K562 (cell line): ENCODE results near the gene RFX3. TPM values are rescaled to one million over a fixed set of nuclear protein-coding genes. Genes with fewer than 3 reads are reported as not detected.

Experiments
- ATAC-seq: fragments of 200-7000 bp; cut with Tn5 transposase; 3 replicates; pipeline ENCODE4 v1.9.1; 2020; ENCODE audit warnings: moderate library complexity
- BruUV-seq: library from RNA; stranded (reverse); fragments of 400-500 nt; replicated peaks from 2 replicates; lab custom pipeline; 2021; lab: Mats Ljungman, UMichigan
- CTCF ChIA-PET: fragments of 300-600 bp; formaldehyde crosslinking; extraction: SDS; loops from one replicate; lab custom pipeline; 2021; ENCODE audit warnings: low intra/inter-chr PET ratio; lab: Yijun Ruan, JAX
- POLR2A ChIA-PET: fragments of 300-600, 350-650 bp; sonication (Branson Sonifier 250); formaldehyde crosslinking; extraction: SDS; loops from one replicate; lab custom pipeline; 2021; ENCODE audit warnings: antibody characterized with exemption, inconsistent platforms; lab: Yijun Ruan, JAX
- DNase-seq, 4 experiments: peaks; one replicate each; pipeline versions ENCODE4 v3.0.0 to v3.0.0-alpha.2; 2011 to 2018; ENCODE audit warnings: low spot score in 3 of 4, mixed read lengths in 3 of 4; ENCODE audit errors: extremely low read depth in 1 of 4
- FAIRE-seq: peaks from 2 replicates; lab custom pipeline; 2011; peaks lifted over from hg19 to GRCh38; lab: Jason Lieb, UNC
- H2AFZ ChIP-seq: 2 replicates; pipeline ENCODE4 v1.6.0; 2011; ENCODE audit warnings: low read depth, low read length, control low read depth, inconsistent platforms
- H3K27ac ChIP-seq: fragments of 200-600 bp; 3 replicates; pipeline ENCODE4 v1.8.0; 2011; ENCODE audit warnings: low read depth, mild to moderate bottlenecking, control low read depth, inconsistent platforms, low read length, moderate library complexity, mixed read lengths; ENCODE audit errors: extremely low read depth
- H3K27me3 ChIP-seq, 2 experiments: fragments of 300-600 bp in 1 of 2; 2 replicates in 1 of 2; 3 replicates in 1 of 2; pipeline versions ENCODE4 v1.6.0 to v1.8.0; 2011; ENCODE audit warnings: inconsistent platforms in 2 of 2, low read length in 2 of 2, mild to moderate bottlenecking in 1 of 2, mixed read lengths in 1 of 2, moderate library complexity in 1 of 2; ENCODE audit not compliant: control insufficient read depth in 2 of 2, insufficient read depth in 2 of 2
- H3K36me3 ChIP-seq: fragments of 300-600 bp; 3 replicates; pipeline ENCODE4 v1.8.0; 2011; ENCODE audit warnings: mild to moderate bottlenecking, low read length, inconsistent platforms; ENCODE audit not compliant: control insufficient read depth, insufficient read depth
- H3K4me1 ChIP-seq, 2 experiments: fragments of 200-600 bp in 1 of 2; replicated peaks in 1 of 2; 2 replicates in 1 of 2; 3 replicates in 1 of 2; pipeline versions ENCODE4 v1.5.1 to v1.8.0; 2011; ENCODE audit warnings: inconsistent platforms in 2 of 2, low read length in 2 of 2, mild to moderate bottlenecking in 1 of 2, mixed read lengths in 1 of 2, moderate library complexity in 1 of 2; ENCODE audit not compliant: control insufficient read depth in 2 of 2, insufficient read depth in 2 of 2
- H3K4me2 ChIP-seq: 2 replicates; pipeline ENCODE4 v1.6.1; 2011; ENCODE audit warnings: low read length, control low read depth, inconsistent platforms, mixed read lengths; ENCODE audit not compliant: insufficient read depth
- H3K4me3 ChIP-seq: fragments of 200-600 bp; sonication (generic), shearing (Covaris generic); 2 replicates; pipeline ENCODE4 v1.5.1; 2016; ENCODE audit warnings: control low read depth, inconsistent platforms
- H3K79me2 ChIP-seq: fragments of 200-600 bp; 3 replicates; pipeline ENCODE4 v1.8.0; 2011; ENCODE audit warnings: low read length, inconsistent platforms; ENCODE audit not compliant: control insufficient read depth, insufficient read depth
- H3K9ac ChIP-seq, 2 experiments: 2 replicates each; pipeline versions ENCODE4 v1.6.0 to v1.6.1; 2011; ENCODE audit warnings: low read depth in 2 of 2, low read length in 2 of 2, control low read depth in 1 of 2, inconsistent platforms in 1 of 2, mild to moderate bottlenecking in 1 of 2, mixed read lengths in 1 of 2; ENCODE audit not compliant: insufficient read depth in 1 of 2
- H3K9me1 ChIP-seq: one replicate; pipeline ENCODE4 v1.6.0; 2011; ENCODE audit warnings: inconsistent platforms, mild to moderate bottlenecking, low read length, moderate library complexity; ENCODE audit not compliant: control insufficient read depth, insufficient read depth
- H3K9me3 ChIP-seq: replicated peaks from 2 replicates; pipeline ENCODE4 v1.5.1; 2011; ENCODE audit warnings: low read depth, low read length, inconsistent platforms; ENCODE audit not compliant: control insufficient read depth, insufficient read depth
- H4K20me1 ChIP-seq: replicated peaks from 2 replicates; pipeline ENCODE4 v1.6.1; 2011; ENCODE audit warnings: low read length, inconsistent platforms, mixed read lengths; ENCODE audit not compliant: control insufficient read depth, insufficient read depth
- ATF3 ChIP-seq, 2 experiments: fragments of 450-650 bp in 1 of 2; sonication (generic) in 1 of 2; formaldehyde crosslinking in 1 of 2; IDR thresholded peaks in 1 of 2; conservative IDR thresholded peaks in 1 of 2; 2 replicates each; pipeline versions ENCODE4 v1.6.1 to v1.8.1; 2016 to 2023; ENCODE audit warnings: mild to moderate bottlenecking in 2 of 2, moderate library complexity in 2 of 2, inconsistent platforms in 1 of 2, missing genetic modification reagents in 1 of 2
- IRF9 ChIP-seq: fragments of 450-650 bp; IDR thresholded peaks from 2 replicates; pipeline ENCODE4 v1.6.1; 2016; ENCODE audit warnings: missing biosample characterization, missing genetic modification characterization
- MAZ ChIP-seq, 2 experiments: fragments of 450-650 bp in 1 of 2; sonication (generic) in 1 of 2; formaldehyde crosslinking; IDR thresholded peaks in 1 of 2; conservative IDR thresholded peaks in 1 of 2; 2 replicates each; pipeline versions ENCODE4 v1.4.0 to v1.5.0; 2020; ENCODE audit warnings: mild to moderate bottlenecking in 1 of 2, missing genetic modification reagents in 1 of 2
- PURB ChIP-seq: sonication (generic); formaldehyde crosslinking; IDR thresholded peaks from 2 replicates; pipeline ENCODE4 v1.9.0; 2021; ENCODE audit warnings: low read depth, mild to moderate bottlenecking, missing genetic modification reagents
- WGBS: fragments of 100-300 bp; shearing (Covaris generic); methylation state at CpG from one replicate; pipeline ENCODE4 v1.1.6; 2016; ENCODE audit warnings: low coverage, mixed read lengths; ENCODE audit not compliant: insufficient coverage; ENCODE audit errors: missing lambda C conversion rate; 5-methylcytosine and 5-hydroxymethylcytosine counted together
- in situ Hi-C: fragments of 300-500 bp; cut with MboI; formaldehyde crosslinking; loops from 4 replicates; pipeline ENCODE4 v1.15.0; 2018; ENCODE audit warnings: inconsistent platforms, mixed read lengths
- intact Hi-C: fragments of 100-400 bp; cut with micrococcal nuclease; formaldehyde crosslinking; loops from 2 replicates; pipeline ENCODE4 v1.14.2; 2022
- polyA plus RNA-seq, 8 experiments: library from polyadenylated mRNA; depleted of rRNA in 4 of 8; stranded (reverse) in 5 of 8; unstranded in 3 of 8; fragments of >200 nt; fragmentation: Nextera tagmentation in 2 of 8; fragmentation: Illumina TruSeq in 1 of 8; extraction: Ambion mirVana in 2 of 8; extraction: Trizol in 1 of 8; gene quantifications; 2 replicates each; pipeline versions ENCODE4 v1.2.1 to v1.2.3, GENCODE V29; 2011 to 2014; ENCODE audit warnings: inconsistent platforms in 1 of 8, missing spikeins in 1 of 8
- total RNA-seq, 7 experiments: library from RNA; depleted of rRNA in 6 of 7; stranded (reverse); fragments of >200 nt in 6 of 7; fragmentation: Illumina TruSeq in 2 of 7; extraction: Trizol in 2 of 7; gene quantifications; 2 replicates each; pipeline versions ENCODE4 v1.2.1 to v1.2.3, GENCODE V29; 2011 to 2021; ENCODE audit warnings: low replicate concordance in 1 of 7

RFX3 gene
- total and polyA plus RNA-seq, 9 of the 15 experiments (the other 6 are each of a cell fraction or from before 2014, with no cell fraction given): 0.86 to 4.9 (median 2.0) TPM

GRCh38 chr9:3478549-3478953 lies 47.2 kb downstream of the RFX3 start (continued):
- TF ChIP-seq MAZ (CRISPR knock-in tag; conservative IDR thresholded peaks at IDR 0.05 in 1 of 2, IDR thresholded peaks at IDR 0.05 in 1 of 2) (no peak), PURB (CRISPR knock-in tag) (no peak), ATF3 (IDR thresholded peaks at IDR 0.05) (no peak), ATF3 (CRISPR knock-in tag; conservative IDR thresholded peaks at IDR 0.05) (no peak)

- Histone ChIP-seq H3K27ac (no peak overlapping the region), H3K4me2 (no peak overlapping the region), H3K9me1 (no peaks in the 10 kb centered on the region), H4K20me1 (no peaks in the 10 kb centered on the region), H3K36me3 (0 out of 3 replicates have a peak, but pooled peaks cover 4% of the 10 kb centered on the region), H3K4me1 (peaks cover 0 to 2% of the 10 kb centered on the region in 2 experiments; a peak in 2 of 5 replicates), H3K79me2 (no peaks in the 10 kb centered on the region), H2AFZ (no peak overlapping the region), H3K27me3 (no peaks in the 10 kb centered on the region), H3K9me3 (no peaks in the 10 kb centered on the region; the same call in 1 of the 2 replicates), H3K9ac (no peak overlapping the region), H3K4me3 (no peak overlapping the region)
- intact Hi-C loops (no loop called here), in situ Hi-C loops (no loop called here)
- no peak for FAIRE-seq
- ChIA-PET CTCF (no interaction called here), POLR2A (interaction anchor here (1.0 kb wide), 1 partner anchor 50 kb away, joined by 3 read pairs; no protein-coding TSS in a partner anchor)
- no TSS peak for BruUV-seq
- ATAC-seq: no peak
- no peak for TF ChIP-seq IRF9 (tag)
- WGBS: 74% methylated on average over 4 of the region's 4 CpGs
- DNase-seq: no peak
These were observed 48.5 kb downstream of the RFX3 start for GRCh38 chr9:3477236-3477834.
